Inflammatory macrophage treated with lipopolysaccharide for 4 hours (primary cell): Measurements from ENCODE around the gene MRPL14.

Experiments
- DNase-seq: peaks from one replicate; pipeline ENCODE4 v3.0.0-alpha.2; 2020

MRPL14 gene

DNA sequence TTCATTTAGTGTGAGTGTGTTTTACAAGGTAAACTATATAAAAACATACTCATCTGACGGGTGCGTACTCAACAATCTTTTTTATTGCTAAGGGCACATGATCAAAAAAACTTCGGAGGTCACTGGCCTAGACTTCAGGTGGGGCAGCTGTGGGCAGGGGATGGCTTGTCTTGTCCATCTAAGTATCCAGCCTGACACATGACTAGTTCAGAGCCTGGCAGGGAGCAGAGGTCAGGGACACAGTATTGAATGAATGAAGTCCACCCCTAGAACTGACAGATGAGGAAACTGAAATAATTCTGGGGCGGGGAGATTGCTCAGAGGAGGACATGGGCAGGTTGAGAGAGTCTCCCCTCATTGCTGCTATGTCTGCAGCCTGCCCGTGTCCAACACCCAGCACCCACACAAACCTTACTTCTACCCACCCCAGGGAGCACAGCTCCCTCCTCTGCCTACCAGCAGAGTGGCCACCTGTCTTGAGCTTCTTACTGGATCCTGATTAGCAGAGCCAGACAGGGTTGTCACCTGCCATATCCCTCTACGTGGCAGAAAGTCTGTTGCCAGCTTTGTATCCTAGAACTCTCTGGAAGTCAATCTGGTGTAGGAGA, 48.9 kb downstream of the MRPL14 start:
- DNase-seq, result no peak

DNA sequence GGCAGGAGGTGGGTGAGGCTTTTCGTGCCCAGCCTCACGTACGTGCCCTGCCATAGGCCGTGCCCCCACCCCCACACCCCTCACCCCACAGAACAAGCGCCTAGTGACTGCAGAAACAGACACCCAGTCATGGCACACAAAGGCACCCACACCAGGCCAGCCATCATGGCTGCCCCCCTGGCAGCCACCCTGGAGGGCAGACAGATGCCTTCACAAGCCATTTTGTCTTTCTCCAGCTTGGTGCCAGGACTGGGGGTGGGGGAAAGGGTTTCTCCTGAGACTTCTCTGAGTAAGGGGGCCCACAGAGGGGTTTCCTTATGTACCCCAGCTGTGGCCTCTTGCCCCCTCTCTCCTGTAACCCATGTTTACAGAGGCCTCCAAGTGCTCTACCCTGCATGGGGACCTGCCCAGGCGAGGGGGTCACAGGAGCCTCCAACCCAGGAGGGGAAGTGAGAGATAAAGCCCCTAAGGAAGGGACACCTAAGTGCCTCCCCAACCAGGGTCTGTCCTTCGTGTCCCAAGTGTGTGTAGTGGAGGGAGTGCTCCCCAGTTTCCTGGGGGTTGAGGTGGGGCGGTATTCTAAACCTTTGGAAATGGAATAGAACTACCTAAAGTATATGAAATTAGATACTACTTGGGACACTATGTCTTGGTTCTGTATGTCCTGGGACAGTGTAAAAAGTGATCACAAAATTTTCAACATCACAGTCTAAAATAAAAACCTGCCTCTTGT, 49.9 kb downstream of the MRPL14 start:
- no peak for DNase-seq

DNA sequence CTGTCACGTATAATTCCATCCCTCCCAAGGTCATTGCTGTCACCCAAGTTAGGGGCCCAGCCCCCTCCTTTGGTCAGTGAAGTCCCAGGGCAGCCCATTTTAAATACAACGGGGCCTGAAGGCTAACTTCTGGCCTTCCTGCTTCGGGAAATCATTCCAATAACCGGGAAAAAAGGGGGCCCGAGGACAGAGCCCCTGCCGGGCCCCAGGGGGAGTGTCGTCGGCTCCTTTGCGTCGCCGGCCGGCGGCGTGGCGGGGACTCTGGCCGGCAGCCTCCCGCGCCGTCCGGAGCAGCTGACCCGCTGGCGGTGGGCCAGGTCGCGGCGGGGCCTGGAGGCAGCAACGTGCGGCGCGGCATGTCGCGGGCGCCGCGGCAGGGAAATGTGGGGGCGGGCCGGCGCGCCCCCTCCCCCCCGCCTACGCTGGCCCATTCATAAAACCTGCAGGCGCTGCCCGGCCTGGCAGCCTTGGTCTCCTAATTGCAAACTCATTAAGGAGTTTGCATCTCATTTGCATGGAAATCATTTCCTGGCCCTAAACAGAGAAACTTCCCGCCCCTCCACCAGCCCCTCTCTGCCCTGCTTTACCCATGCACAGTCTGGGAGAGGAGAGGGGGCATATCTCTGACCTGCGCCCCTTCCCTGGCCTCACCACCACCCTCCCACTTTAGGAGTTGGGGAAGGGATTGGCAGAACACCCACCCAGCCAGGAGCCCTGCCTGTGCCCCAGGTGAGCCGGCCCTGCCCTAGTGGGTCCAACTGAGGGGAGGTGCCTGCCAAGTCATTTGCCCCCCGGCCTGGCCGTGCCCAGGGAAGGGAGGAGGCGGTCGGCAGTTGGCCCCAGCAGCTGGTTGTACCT, 50.7 kb downstream of the MRPL14 start:
- peak; percentile 36 for DNase-seq

- DNase-seq, result no peak
Observed at GRCh38 chr6:44075647-44076355, 51.5 kb downstream of the MRPL14 start.

- DNase-seq, result no peak
Observed at GRCh38 chr6:44074813-44075646, 52.2 kb downstream of the MRPL14 start.

GRCh38 chr6:44074439-44074812, 52.8 kb downstream of the MRPL14 start:
- peak; percentile 79 for DNase-seq

DNA sequence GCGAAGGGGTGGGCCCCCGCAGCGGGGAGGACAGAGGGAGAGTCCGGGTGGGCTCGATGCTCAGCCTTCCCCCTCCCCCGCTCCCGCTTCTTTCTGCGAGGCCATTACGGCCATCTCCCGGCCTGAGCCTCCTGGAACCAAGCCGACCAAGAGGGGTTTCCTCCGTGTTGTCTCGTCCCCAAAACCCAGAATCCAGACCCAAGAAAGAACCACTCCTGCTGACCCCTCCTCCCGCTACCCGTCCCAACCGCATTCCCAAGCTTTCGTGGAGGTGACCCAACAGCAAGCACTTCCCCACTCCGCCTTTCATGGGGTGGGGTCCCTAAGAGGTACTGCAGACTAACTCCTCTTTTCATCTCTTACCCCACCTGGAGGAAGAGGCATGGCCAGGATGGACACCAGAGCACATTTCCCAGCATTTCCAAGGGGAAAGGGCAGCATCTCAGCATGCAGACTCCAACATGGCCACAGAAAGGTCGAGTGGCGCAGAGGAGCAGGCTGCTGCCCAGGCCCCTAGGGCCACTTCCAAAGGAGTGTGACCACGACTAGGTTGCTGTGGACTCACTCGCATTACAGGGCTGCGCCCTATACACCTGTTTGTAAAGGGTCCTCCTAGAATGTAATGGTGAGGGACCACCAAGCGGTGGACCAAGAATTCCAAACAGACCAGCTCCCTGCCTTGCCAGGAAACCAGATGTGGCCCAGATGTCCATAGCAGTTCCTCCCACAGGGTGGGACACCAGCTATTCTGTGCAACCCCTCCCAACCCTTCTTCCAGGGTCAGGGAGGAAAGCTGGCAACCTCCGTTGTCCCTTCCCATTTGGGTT, 53.4 kb downstream of the MRPL14 start:
- no peak for DNase-seq

GRCh38 chr6:44072959-44073611, 54.2 kb downstream of the MRPL14 start:
- DNase-seq, result peak; percentile 81

DNA sequence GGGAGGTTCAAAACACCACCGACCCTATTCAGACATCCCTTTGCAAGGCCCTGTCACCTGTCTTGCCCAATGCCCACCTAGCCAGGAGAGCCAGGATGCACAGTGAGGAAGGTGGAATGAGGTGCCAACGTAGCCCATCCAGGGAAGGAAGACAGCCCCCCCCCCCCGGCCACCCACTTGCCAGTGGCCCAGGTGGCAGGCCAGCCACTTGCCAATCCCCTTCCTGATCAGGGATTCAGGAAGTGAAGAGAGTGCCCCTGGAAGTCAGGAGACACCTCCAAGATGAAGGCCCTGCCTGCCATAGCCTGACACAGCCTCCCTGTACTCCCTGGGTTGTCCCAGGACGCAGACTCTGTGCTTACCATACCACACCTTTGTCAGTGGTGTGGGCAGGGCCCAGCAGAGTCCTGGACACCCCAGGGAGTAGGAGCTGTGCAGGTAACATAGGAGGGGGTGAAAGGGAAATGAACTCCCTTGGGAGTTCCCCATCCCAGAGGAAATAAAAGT, 54.7 kb downstream of the MRPL14 start:
- DNase-seq, result no peak

DNA sequence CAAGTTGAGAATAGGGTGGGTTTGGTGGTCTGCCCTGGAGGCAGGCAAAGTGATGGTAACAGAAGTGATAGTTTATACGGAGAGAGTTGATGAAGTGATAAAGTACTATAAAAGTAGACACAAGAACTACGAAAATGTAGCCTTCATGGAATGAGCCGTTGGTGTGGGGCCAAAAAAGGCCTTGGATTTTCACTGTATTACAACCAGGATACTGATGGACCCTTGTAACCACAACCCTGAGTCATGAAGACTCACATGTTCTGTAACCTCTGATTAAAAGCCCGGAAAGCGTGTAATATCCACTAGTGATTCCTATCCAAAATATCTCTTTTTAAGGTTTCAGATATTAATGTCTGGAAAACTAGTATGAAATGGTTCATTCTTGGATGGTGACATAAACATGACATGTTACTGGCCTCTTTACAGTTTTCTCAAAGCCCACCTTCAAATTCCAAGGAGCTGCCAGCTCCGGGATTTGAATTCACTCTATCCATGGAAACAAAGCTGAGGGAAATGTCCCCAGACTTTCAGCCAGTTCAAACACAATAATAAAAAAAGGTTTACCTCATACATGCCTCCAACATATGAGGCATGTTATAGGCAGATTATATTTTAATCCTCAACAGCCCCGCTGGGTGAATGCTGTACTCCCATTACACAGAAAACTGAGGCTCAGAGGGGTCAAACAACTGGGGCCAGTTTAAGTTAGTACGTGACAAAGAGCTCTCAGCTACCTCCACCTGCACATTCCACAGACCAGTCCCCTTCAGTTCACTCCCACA, 55.4 kb downstream of the MRPL14 start:
- DNase-seq, result no peak

DNA sequence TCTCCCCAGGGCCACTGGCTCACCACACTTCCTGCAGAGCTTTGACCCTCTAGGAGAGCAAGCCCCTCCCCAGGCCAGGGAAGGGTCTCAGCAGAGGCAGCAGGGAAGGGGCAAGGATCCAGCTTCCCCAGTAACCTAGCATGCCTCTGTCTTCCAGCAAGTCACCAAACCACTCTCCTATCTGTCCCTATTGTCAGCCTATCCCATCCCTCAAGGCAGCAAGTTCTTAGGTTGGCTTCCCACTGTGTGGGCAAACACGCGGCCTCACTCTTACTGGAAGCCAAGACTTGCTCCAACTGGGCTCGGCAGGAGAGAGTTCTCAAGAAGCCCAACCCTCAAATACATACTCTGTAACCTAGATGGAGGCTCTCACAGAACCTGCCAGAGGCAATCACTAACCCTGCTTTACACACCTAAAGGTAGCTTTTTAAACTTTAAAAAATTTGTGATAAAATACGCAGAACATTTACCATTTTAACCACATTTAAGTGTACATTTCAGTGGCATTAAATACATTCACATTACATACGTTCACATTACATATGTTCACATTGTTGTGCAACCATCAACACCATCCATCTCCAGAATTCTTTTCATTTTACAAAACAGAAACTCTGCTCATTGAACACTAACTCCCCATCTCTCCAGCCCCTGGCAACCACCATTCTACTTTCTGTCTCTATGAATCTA, 58.5 kb downstream of the MRPL14 start:
- no peak for DNase-seq

GRCh38 chr6:44067173-44068139, 59.8 kb downstream of the MRPL14 start:
- DNase-seq, result peak; percentile 29

DNA sequence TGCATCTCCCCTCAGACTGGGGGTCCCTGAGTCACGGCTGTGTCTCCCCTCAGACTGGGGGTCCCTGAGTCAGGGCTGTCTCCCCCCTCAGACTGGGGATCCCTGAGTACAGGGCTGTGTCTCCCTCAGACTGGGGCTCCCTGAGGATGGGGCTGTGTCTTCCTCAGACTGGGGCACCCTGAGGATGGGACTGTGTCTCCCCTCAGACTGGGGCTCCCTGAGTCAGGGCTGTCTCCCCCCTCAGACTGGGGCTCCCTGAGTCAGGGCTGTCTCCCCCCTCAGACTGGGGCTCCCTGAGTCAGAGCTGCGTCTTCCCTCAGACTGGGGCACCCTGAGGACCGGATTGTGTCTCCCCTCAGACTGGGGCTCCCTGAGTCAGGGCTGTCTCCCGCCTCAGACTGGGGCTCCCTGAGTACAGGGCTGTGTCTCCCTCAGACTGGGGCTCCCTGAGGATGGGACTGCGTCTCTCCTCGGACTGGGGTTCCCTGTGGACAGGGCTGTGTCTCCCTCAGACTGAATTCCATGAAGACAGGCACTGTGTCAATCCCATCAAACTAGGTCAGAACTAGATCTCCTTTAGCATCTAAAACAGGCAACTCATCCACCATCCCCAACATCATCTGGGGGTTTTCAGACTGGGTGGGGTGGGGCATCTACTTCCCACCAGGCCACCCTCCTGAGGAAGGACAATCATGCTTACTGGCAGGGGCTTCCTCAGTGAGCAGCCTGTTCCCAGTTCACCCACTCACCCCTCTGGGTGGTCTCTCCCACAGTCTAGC, 60.7 kb downstream of the MRPL14 start:
- no peak for DNase-seq

GRCh38 chr6:44065443-44066140, 61.7 kb downstream of the MRPL14 start:
- DNase-seq, result peak; percentile 51

- DNase-seq, result no peak
Observed at GRCh38 chr6:44064948-44065272, 62.3 kb downstream of the MRPL14 start.
